Vagina (tissue), 2 donors: ENCODE results near the gene RBP7. TPM values are rescaled to one million over a fixed set of nuclear protein-coding genes. Genes with fewer than 3 reads are reported as not detected.
"Not testable (repeated sequence)": the region's sequence is repeated elsewhere in the genome, so short reads cannot be mapped to it uniquely, and the experiment has no call there.

ENCODE experiments used
- DNase-seq, 2 donors: peaks; one replicate each; pipeline ENCODE4 v3.0.0-alpha.2; 2017; ENCODE audit errors: extremely low spot score in 2 of 2
- H3K27ac ChIP-seq: fragments of 200-600 bp; sonication (generic); one replicate; pipeline ENCODE4 v1.5.1; 2019
- H3K27me3 ChIP-seq: fragments of 200-600 bp; sonication (generic); one replicate; pipeline ENCODE4 v1.5.1; 2019
- H3K36me3 ChIP-seq, 2 donors: fragments of 200-600 bp; sonication (generic); one replicate each; pipeline ENCODE4 v1.5.1; 2017 to 2019
- H3K4me1 ChIP-seq: fragments of 200-600 bp; sonication (generic); one replicate; pipeline ENCODE4 v1.5.1; 2019
- H3K4me3 ChIP-seq, 2 donors: fragments of 200-600 bp; sonication (generic); 1 replicate in 1 of 2; 2 replicates in 1 of 2; pipeline ENCODE4 v1.5.1; 2016 to 2019
- H3K9me3 ChIP-seq: fragments of 200-600 bp; sonication (generic); one replicate; pipeline ENCODE4 v1.5.1; 2019
- POLR2A ChIP-seq, 2 donors: fragments of 450-650 bp; IDR thresholded peaks; one replicate each; pipeline ENCODE4 v1.6.1; 2017; ENCODE audit warnings: antibody characterized with exemption in 2 of 2, mild to moderate bottlenecking in 2 of 2, moderate library complexity in 2 of 2
- POLR2AphosphoS5 ChIP-seq, 2 donors: sonication (generic); formaldehyde crosslinking; IDR thresholded peaks; one replicate each; pipeline ENCODE4 v1.9.0; 2017; ENCODE audit warnings: antibody characterized with exemption in 2 of 2, mild to moderate bottlenecking in 2 of 2, low read depth in 1 of 2; ENCODE audit not compliant: insufficient read depth in 1 of 2
- intact Hi-C: fragments of 100-400 bp; cut with DNase I; formaldehyde crosslinking; loops from one replicate; pipeline ENCODE4 v1.15.1; 2023
- total RNA-seq: library from RNA; depleted of rRNA; stranded (reverse); fragments of >200 nt; gene quantifications from one replicate; pipeline ENCODE4 v1.2.3, GENCODE V29; 2016
- TF ChIP-seq, protein P1 (sequence below), 3 experiments: fragments of 450-650 bp in 2 of 3; fragments of 200-600 bp in 1 of 3; sonication (generic) in 1 of 3; IDR thresholded peaks; one replicate each; pipeline ENCODE4 v1.5.1; 2017 to 2019; ENCODE audit warnings: antibody characterized with exemption in 3 of 3, mild to moderate bottlenecking in 2 of 3, moderate library complexity in 2 of 3

Gene RBP7
- total RNA-seq, 1 donor from 2014 or later, result 36.3 TPM

DNA sequence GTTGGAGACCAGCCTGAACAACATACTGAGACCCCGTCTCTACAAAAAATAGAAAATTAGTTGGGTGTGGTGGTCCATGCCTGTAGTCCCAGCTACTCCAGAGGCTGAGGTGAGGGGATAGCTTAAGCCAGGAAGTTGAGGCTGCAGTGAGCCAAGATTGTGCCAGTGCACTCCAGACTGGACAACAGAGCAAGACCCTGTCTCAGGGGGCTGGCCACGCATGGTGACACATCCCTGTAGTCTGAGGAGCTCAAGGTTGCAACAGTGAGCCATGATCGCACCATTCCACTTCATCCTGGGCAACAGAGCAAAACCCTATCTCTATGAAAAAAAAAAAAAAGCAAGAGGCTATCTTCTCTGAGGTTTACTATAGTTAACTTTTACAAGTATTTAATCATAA is 23.1 kb downstream of the RBP7 start:
- Histone ChIP-seq H3K27me3 (no peaks in the 10 kb centered on the region), H3K36me3 (no peaks in the 10 kb centered on the region), H3K9me3 (no peaks in the 10 kb centered on the region), H3K4me3 (no peak overlapping the region), H3K27ac (no peak overlapping the region), H3K4me1 (peaks cover 6% of the 10 kb centered on the region)
- no peak for DNase-seq
- intact Hi-C loops, result no loop called here
- no peak for TF ChIP-seq POLR2A (IDR thresholded peaks at IDR 0.05)

DNA sequence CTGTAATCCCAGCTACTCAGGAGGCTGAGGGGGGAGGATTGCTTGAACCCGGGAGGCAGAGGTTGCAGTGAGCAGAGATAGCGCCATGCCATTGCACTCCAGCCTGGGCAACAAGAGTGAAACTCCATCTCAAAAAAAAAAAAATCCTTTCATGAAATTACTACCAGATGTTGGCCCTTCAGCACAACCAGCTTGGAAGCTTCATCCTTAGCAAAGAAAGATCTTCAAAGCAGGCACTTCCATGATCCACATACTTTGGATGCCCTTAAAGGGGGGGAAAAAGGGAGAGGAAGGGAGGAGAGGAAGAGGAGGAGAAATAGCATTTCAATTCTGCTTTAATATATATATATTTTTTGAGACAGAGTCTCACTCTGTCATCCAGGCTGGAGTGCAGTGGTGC is 23.6 kb downstream of the RBP7 start:
- H3K9me3 ChIP-seq, H3K4me3 ChIP-seq, intact Hi-C loops, DNase-seq, H3K36me3 ChIP-seq, H3K4me1 ChIP-seq, H3K27ac ChIP-seq, H3K27me3 ChIP-seq: not testable (repeated sequence)

DNA sequence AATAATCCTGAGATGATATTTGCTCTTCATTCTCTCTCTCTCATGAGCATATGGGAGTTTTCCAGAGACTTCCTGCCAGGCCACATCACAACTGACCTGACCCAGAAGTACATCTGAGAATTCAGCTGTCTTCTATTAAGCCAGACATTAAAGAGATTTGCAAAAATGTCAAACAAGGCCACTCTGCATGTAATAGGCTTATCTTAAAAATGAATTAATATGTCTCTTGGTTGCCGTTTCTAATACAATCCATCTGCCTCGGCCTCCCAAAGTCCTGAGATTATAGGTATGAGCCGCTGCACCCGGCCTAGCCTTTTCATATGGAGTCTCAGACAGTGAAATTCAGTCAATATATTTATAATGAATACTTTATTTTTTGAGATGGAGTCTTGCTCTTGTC is 25.0 kb downstream of the RBP7 start:
- H3K36me3 ChIP-seq, H3K4me1 ChIP-seq, H3K4me3 ChIP-seq, H3K27me3 ChIP-seq, DNase-seq, intact Hi-C loops, H3K27ac ChIP-seq, H3K9me3 ChIP-seq: not testable (repeated sequence)

DNA sequence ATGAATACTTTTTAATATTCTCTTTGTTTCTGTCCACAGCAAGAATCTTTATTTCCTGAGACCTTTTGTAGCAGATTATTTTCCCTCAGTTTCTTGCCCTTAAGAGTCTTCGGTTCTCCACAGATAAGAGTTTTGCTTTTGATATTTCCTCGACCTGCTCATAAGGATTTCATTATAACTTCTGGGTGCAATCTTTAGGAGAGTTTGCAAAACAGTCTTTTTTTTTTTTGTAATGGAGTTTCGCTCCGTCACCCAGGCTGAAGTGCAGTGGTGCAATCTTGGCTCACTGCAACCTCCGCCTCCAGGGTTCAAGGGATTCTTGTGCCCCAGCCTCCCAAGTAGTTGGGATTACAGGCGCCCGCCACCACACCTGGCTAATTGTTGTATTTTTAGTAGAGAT is 25.6 kb downstream of the RBP7 start:
- H3K27ac ChIP-seq, result no peak overlapping the region
- H3K4me1 ChIP-seq, result no peaks in the 10 kb centered on the region
- TF ChIP-seq POLR2A (IDR thresholded peaks at IDR 0.05), result no peak
- TF ChIP-seq, protein P1, sequence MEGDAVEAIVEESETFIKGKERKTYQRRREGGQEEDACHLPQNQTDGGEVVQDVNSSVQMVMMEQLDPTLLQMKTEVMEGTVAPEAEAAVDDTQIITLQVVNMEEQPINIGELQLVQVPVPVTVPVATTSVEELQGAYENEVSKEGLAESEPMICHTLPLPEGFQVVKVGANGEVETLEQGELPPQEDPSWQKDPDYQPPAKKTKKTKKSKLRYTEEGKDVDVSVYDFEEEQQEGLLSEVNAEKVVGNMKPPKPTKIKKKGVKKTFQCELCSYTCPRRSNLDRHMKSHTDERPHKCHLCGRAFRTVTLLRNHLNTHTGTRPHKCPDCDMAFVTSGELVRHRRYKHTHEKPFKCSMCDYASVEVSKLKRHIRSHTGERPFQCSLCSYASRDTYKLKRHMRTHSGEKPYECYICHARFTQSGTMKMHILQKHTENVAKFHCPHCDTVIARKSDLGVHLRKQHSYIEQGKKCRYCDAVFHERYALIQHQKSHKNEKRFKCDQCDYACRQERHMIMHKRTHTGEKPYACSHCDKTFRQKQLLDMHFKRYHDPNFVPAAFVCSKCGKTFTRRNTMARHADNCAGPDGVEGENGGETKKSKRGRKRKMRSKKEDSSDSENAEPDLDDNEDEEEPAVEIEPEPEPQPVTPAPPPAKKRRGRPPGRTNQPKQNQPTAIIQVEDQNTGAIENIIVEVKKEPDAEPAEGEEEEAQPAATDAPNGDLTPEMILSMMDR (IDR thresholded peaks at IDR 0.05), result no peak
- TF ChIP-seq POLR2AphosphoS5 (IDR thresholded peaks at IDR 0.05; ENCODE audit: insufficient read depth in 1 of 2, low read depth in 1 of 2), result no peak
- H3K4me3 ChIP-seq, result no peak overlapping the region
- H3K36me3 ChIP-seq, result no peaks in the 10 kb centered on the region
- H3K27me3 ChIP-seq, result no peaks in the 10 kb centered on the region
- no peaks in the 10 kb centered on the region for H3K9me3 ChIP-seq
- no peak for DNase-seq
- intact Hi-C loops, result no loop called here

DNA sequence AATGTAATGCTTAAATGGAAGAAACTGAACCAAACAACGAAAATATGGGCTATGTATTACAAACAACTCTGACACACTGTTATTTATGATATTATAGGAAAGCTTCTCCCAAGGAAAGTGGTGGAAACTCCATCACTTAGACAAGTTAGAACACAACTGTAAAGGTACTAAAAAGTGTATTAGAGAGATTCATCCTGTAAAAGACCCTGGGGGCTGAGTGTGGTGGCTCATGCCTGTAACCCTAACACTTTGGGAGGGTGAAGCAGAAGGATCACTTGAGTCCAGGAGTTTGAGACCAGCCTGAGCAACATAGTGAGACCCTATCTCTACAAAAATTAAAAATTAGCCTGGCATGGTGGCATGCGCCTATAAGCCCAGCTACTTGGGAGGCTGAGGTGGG is 28.3 kb downstream of the RBP7 start:
- no peak for DNase-seq
- intact Hi-C loops, result no loop called here
- H3K9me3 ChIP-seq, result no peaks in the 10 kb centered on the region
- TF ChIP-seq, protein P1 (IDR thresholded peaks at IDR 0.05), result no peak
- no peak for TF ChIP-seq POLR2A (IDR thresholded peaks at IDR 0.05)
- H3K27ac ChIP-seq, result no peak overlapping the region
- H3K4me3 ChIP-seq, result no peak overlapping the region
- H3K36me3 ChIP-seq, result no peaks in the 10 kb centered on the region
- H3K27me3 ChIP-seq, result no peaks in the 10 kb centered on the region
- no peaks in the 10 kb centered on the region for H3K4me1 ChIP-seq

DNA sequence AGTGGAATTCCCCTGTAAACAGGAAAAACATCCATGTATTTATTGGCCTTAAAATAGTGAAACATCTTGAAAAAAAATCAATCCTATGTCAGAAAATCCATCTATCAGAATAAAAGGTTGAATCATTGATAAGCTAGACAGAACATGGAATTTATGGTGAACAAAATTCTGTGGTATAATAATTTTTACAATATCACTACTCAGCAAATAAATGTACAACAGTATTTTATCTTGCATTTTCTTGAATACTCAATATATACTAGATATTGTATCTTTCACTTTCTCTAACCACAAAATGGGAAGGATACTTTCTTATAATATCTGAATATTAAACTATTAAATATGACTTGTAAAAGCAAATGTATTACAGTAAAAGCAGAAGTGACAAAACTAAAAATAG is 30.0 kb downstream of the RBP7 start:
- no peak overlapping the region for H3K4me3 ChIP-seq
- H3K27me3 ChIP-seq, result no peaks in the 10 kb centered on the region
- H3K27ac ChIP-seq, result no peak overlapping the region
- no peak for DNase-seq
- no peaks in the 10 kb centered on the region for H3K36me3 ChIP-seq
- H3K9me3 ChIP-seq, result no peaks in the 10 kb centered on the region
- intact Hi-C loops, result no loop called here
- H3K4me1 ChIP-seq, result no peaks in the 10 kb centered on the region
- TF ChIP-seq POLR2AphosphoS5 (IDR thresholded peaks at IDR 0.05; ENCODE audit: insufficient read depth in 1 of 2, low read depth in 1 of 2), result no peak
- TF ChIP-seq, protein P1 (IDR thresholded peaks at IDR 0.05), result no peak
- no peak for TF ChIP-seq POLR2A (IDR thresholded peaks at IDR 0.05)

DNA sequence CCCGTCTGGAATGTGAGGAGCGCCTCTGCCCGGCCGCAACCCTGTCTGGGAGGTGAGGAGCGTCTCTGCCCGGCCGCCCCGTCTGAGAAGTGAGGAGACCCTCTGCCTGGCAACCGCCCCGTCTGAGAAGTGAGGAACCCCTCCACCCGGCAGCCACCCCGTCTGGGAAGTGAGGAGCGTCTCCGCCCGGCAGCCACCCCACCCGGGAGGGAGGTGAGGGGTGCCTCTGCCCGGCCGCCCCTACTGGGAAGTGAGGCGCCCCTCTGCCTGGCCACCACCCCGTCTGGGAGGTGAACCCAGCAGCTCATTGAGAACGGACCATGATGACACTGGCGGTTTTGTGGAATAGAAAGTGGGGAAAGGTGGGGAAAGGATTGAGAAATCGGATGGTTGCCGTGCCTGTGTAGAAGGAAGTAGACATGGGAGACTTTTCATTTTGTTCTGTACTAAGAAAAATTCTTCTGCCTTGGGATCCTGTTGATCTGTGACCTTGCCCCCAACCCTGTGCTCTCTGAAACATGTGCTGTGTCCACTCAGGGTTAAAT is 32.0 kb downstream of the RBP7 start:
- H3K4me1 ChIP-seq, H3K4me3 ChIP-seq, H3K27me3 ChIP-seq, H3K27ac ChIP-seq, intact Hi-C loops, DNase-seq, H3K36me3 ChIP-seq, H3K9me3 ChIP-seq: not testable (repeated sequence)
